ENCODE results near the gene GABRG3.

- TF ChIP-seq CTCF (IDR thresholded peaks at IDR 0.05; ENCODE audit: insufficient read depth, low read length) (no peak), REST (IDR thresholded peaks at IDR 0.05; ENCODE audit: insufficient replicate concordance, low read depth) (no peak), SPI1 (IDR thresholded peaks at IDR 0.05; ENCODE audit: borderline replicate concordance, low read depth) (no peak)
Measured at GRCh38 chr15:27201425-27201824, 230.4 kb downstream of the GABRG3 start.

All from HL-60 (cell line).